Caki2 (cell line): ENCODE results near the gene MNDA. TPM values are rescaled to one million over a fixed set of nuclear protein-coding genes. Genes with fewer than 3 reads are reported as not detected.

Experiments used
- DNase-seq: peaks from one replicate; pipeline ENCODE4 v3.0.0-alpha.2; 2015; ENCODE audit warnings: low read depth
- in situ Hi-C: cut with HindIII; loops from 2 replicates; pipeline ENCODE4 v1.10.0; 2016; ENCODE audit warnings: low sequenced_read_pairs, low pct_unique_long_range_greater_than_20kb, mixed read lengths
- total RNA-seq: library from RNA; depleted of rRNA; stranded (reverse); fragments of >200 nt; shearing (Covaris generic); gene quantifications from 2 replicates; pipeline ENCODE4 v1.2.3, GENCODE V29; 2014; ENCODE audit warnings: low replicate concordance; rRNA removed

Gene MNDA
- not detected in 2 replicates for total RNA-seq

GRCh38 chr1:158830904-158831507 is at the start of gene MNDA:
Gene MNDA (plus strand): TSS chr1:158831351. CDS start chr1:158842154, 10,803 bp downstream.
- DNase-seq: no peak
- in situ Hi-C loops: no loop called here

GRCh38 chr1:158793604-158794003 is 37.5 kb upstream of the MNDA start:
- DNase-seq: no peak
- in situ Hi-C loops: no loop called here

GRCh38 chr1:158794247-158794646 is 36.9 kb upstream of the MNDA start:
- in situ Hi-C loops: no loop called here
- no peak for DNase-seq

GRCh38 chr1:158798531-158798930 is 32.6 kb upstream of the MNDA start:
- in situ Hi-C loops: no loop called here
- no peak for DNase-seq

- DNase-seq: no peak
- in situ Hi-C loops: no loop called here
Observed at GRCh38 chr1:158799689-158800088, 31.5 kb upstream of the MNDA start.

GRCh38 chr1:158800526-158800925 is 30.6 kb upstream of the MNDA start:
- DNase-seq: no peak
- in situ Hi-C loops: no loop called here

- no peak for DNase-seq
- in situ Hi-C loops: no loop called here
Observed at GRCh38 chr1:158801396-158801795, 29.8 kb upstream of the MNDA start.

- DNase-seq: no peak
- in situ Hi-C loops: no loop called here
Observed at GRCh38 chr1:158803678-158804077, 27.5 kb upstream of the MNDA start.

GRCh38 chr1:158806916-158807536 is 24.1 kb upstream of the MNDA start:
- in situ Hi-C loops: no loop called here

GRCh38 chr1:158809256-158809655 is 21.9 kb upstream of the MNDA start:
- DNase-seq: no peak
- in situ Hi-C loops: no loop called here

More at GRCh38 chr1:158806916-158807536, 24.1 kb upstream of the MNDA start:
- no peak for DNase-seq

GRCh38 chr1:158809862-158810261 is 21.3 kb upstream of the MNDA start:
- in situ Hi-C loops: no loop called here

GRCh38 chr1:158810311-158810710 is 20.8 kb upstream of the MNDA start:
- in situ Hi-C loops: no loop called here

More at GRCh38 chr1:158809862-158810261, 21.3 kb upstream of the MNDA start:
- no peak for DNase-seq

GRCh38 chr1:158812336-158812735 is 18.8 kb upstream of the MNDA start:
- in situ Hi-C loops: no loop called here

More at GRCh38 chr1:158810311-158810710, 20.8 kb upstream of the MNDA start:
- no peak for DNase-seq

GRCh38 chr1:158813164-158813563 is 18.0 kb upstream of the MNDA start:
- in situ Hi-C loops: no loop called here
- no peak for DNase-seq

More at GRCh38 chr1:158812336-158812735, 18.8 kb upstream of the MNDA start:
- no peak for DNase-seq

GRCh38 chr1:158814970-158815369 is 16.2 kb upstream of the MNDA start:
- no peak for DNase-seq
- in situ Hi-C loops: no loop called here

GRCh38 chr1:158818560-158818959 is 12.6 kb upstream of the MNDA start:
- in situ Hi-C loops: no loop called here
- no peak for DNase-seq

- DNase-seq: no peak
- in situ Hi-C loops: no loop called here
Observed at GRCh38 chr1:158818975-158819431, 12.1 kb upstream of the MNDA start.

GRCh38 chr1:158819461-158820443 is 11.4 kb upstream of the MNDA start:
- no peak for DNase-seq
- in situ Hi-C loops: no loop called here

- in situ Hi-C loops: no loop called here
- no peak for DNase-seq
Observed at GRCh38 chr1:158821723-158822122, 9.4 kb upstream of the MNDA start.
